ENCODE measurements around the gene CTDSPL.

Gene CTDSPL

GRCh38 chr3:37940242-37940908 is 78.7 kb downstream of the CTDSPL start:
- DNase-seq (ENCODE audit: extremely low read depth in 1 of 2, low read depth in 1 of 2), result no peak

DNA sequence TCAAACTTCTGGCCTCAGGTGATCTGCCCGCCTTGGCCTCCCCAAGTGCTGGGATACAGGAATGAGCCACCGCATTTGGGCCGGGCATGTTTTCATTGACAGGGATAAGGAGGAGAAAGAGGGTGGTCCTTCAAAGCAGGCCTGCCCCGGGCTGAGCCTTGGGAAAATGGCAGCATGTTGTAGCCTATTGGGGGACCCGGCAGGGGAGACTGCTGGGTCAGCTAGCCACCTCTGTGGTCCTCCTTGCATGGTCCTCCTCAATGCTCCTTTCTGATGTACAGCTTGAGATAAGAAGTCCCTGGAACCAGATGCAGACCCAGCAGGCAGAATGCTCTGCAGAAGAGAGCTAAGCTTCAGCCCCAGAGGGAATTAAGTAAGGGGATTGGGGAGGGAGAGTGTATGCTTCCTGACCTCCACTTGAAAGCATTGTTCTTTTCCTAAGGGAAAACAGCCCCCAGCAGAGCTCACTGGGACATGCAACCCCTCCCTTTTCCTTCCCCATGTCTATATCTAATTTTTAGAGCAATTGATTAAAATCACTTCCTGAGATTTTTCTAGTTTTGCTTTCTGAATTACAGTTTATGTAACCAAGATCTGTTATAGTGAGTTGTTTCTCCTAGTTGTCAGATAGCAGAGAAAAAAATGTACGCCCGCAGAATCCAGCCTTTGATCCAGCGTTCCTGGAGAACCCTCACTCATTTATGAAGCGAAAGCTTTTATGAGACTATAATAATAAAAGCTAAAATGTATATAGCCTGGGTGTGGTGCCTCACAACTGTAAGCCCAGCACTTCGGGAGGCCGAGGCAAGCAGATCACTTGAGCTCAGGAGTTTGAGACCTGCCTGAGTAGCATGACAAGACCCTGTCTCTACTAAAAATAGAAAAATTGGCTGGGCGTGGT is 80.2 kb downstream of the CTDSPL start:
- no peak for DNase-seq (ENCODE audit: extremely low read depth in 1 of 2, low read depth in 1 of 2)

DNA sequence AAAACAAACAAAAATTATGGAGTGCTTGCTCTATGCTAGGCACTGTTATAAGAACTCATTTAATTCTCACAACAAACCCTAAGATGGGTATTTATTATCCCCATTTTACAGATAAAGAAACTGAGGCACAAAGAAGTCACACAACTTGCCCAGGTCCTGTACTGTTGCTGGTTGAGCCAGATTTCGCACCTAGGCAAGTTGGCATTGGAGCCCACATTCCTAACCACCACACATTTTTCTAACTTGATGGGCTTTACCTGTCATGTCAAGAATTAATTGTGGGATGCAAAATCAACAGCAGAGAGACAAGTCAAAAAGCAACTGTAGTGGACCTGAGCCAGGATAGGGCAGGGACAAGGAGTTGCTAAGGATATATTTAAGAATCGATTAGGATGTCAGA is 81.0 kb downstream of the CTDSPL start:
- DNase-seq (ENCODE audit: extremely low read depth in 1 of 2, low read depth in 1 of 2), result no peak

DNA sequence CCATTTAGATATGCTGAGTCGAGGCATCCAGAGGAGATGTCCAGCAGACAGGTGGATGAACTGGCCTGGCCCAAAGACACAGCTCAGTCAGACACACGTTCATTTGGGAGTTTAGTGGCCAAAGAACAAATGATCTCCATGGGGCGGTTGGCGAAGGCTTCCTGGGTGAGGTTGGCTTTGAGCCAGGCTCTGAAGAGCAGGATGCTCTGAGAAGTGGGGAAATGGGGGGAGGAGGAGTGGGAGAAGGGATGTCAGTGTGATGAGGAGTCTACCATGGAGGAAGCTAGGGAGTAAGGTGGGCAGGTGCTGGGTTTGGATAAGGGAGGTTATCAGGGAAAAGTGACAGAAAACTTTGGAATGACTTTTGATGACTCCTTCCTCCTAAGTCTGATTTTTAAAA is 81.4 kb downstream of the CTDSPL start:
- DNase-seq (ENCODE audit: extremely low read depth in 1 of 2, low read depth in 1 of 2), result no peak

DNA sequence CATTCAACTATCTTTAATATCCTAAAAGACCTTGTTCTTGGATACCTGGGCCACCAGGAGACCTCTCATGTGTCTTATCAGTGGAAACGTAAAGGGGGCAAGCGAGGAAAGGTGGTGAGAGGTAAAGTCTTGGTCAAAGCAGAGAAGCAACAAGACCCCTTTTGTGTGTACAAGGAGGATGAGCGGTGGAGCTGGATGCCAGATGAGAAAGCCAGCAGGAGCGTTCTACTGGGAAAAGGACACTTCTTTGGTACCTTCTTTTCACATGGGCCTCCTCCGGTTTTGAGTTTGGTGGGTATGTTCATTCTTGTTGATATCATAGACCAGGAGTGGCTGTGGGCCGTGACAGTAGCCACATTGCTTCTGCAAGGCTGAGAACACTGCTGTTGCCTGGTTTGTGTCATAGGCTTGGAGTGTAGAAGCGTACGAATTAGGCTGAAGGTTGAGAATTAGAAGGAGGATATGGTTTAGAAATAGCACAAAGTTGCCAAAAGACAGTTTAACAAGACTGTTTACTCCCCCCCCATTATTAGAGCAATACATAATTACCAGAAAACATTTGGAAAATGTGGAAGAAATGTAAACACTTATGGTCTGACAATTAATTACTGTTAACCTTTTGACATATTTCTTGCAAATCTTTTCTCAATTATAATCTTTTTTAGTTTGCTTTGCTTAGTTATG is 82.1 kb downstream of the CTDSPL start:
- no peak for DNase-seq (ENCODE audit: extremely low read depth in 1 of 2, low read depth in 1 of 2)

DNA sequence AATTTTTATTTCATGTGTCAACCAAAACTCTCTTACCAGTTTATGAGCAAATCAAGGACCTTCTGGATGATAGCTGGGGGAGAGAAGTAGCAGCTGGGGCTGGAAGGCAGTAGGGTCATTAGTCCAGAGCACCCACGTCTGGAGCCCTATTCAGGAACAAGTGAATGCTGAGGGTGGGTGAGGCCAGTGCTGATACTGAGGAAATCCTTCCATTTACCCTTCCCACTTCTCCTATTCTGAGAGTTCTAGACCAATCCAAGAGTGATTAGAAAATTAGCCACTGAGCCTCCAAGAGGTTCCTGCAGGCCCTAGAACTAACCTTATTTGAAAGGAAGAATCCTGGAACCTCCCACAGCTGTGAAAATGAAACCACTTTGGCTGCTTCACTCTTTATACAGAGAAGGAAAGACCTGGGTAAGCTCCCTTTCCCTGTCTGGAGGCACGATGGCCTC is 82.7 kb downstream of the CTDSPL start:
- DNase-seq (ENCODE audit: extremely low read depth in 1 of 2, low read depth in 1 of 2), result no peak

GRCh38 chr3:37945156-37945806 is 83.6 kb downstream of the CTDSPL start:
- DNase-seq (ENCODE audit: extremely low read depth in 1 of 2, low read depth in 1 of 2), result no peak

DNA sequence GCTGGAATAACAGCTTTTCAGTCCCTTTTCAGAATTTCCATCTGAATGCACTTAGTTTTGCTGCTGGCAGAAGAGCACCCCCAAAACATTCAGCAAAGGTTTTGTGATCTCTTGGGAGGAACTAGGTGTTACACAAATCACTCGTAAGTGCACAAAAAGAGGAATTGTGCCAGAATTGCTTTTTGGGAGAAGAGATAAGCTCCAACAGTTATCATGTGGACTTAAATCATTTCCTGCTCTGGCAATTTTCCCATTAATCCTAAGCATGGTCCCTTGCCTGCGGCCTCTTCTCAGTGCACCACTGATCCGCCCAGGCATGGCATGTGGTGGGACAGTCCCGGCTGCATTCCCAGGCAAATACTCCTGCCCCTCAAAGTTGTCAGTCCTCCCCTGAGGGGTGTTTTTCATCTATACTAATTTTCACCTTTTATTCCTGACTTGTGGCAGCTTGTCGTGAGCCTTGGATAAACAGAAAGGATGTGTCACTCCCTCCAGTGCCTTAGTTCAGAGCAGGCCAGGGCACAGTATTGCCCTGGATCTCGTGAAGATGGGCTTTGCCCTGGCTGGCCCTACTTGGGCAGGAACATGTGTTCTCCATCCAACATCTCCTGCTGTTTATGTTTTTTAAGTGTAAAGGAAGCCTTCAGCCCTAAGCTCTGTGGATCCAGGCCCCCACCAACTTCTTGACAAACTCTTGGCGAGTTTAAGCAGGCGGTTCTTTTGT is 84.3 kb downstream of the CTDSPL start:
- no peak for DNase-seq (ENCODE audit: extremely low read depth in 1 of 2, low read depth in 1 of 2)

- DNase-seq (ENCODE audit: extremely low read depth in 1 of 2, low read depth in 1 of 2), result no peak
Measured at GRCh38 chr3:37946531-37946889, 84.8 kb downstream of the CTDSPL start.

DNA sequence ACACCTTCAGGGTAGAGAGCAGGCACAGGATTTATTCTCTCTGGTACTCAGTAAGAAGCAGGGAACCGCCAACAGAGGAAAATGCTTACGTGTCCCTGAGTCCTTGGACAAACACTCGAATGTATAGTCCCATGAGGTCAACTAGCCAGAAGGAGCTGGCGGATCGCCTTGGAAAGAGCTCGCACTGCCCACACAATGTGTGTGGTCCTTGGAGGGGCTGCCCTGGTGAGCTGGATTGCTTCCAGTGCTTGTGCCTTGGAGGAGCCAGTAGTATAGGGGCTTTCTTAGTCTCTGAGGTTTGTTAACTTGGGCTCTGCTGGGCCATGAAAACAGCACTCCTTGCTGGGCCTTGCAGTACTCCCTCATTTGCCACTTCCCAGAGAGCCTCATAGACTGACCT is 88.2 kb downstream of the CTDSPL start:
- no peak for DNase-seq (ENCODE audit: extremely low read depth in 1 of 2, low read depth in 1 of 2)

- DNase-seq (ENCODE audit: extremely low read depth in 1 of 2, low read depth in 1 of 2), result no peak
Measured at GRCh38 chr3:37952564-37952963, 90.9 kb downstream of the CTDSPL start.

- no peak for DNase-seq (ENCODE audit: extremely low read depth in 1 of 2, low read depth in 1 of 2)
Measured at GRCh38 chr3:37953226-37953625, 91.5 kb downstream of the CTDSPL start.

GRCh38 chr3:37953707-37954394 is 92.2 kb downstream of the CTDSPL start:
- no peak for DNase-seq (ENCODE audit: extremely low read depth in 1 of 2, low read depth in 1 of 2)

- no peak for DNase-seq (ENCODE audit: extremely low read depth in 1 of 2, low read depth in 1 of 2)
Measured at GRCh38 chr3:37954881-37955280, 93.2 kb downstream of the CTDSPL start.

DNA sequence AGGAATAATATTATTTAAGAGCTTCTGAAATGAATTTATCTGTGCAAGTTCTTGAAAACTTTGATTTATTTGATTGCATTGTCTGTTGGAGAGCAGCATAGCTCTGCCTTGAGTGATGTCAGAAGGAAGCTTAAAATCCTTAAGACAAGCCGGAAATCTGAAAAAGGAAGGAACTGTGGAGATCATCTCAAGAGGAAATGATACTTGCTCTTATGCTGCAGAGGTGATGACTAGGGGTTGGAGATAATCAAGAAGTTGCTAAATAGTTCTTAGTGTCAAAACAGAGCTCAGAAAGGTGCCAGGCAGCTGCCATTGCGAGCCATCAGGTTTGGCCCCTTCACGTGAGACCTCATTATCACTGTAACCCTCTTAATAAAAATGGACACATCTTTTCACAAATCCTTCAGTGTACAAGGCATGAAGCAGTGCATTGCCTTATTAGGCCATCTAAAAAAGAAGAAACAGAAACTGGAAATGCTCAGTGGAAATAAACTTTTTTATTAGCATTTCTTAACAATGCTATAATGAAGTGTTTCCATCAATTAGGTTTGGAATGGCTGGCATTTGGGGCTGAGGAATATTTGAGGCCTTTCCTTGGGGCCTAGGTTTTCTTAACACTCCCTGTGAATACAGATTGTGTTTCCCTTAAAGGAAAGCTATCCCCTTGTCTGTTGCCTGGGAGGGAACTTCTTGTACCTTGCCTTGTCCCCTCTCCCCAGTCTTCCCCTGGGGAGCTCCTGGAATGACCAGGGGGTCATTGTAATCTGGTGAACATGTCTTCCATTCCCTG is 94.4 kb downstream of the CTDSPL start:
- no peak for DNase-seq (ENCODE audit: extremely low read depth in 1 of 2, low read depth in 1 of 2)

- no peak for DNase-seq (ENCODE audit: extremely low read depth in 1 of 2, low read depth in 1 of 2)
Measured at GRCh38 chr3:37956723-37957538, 95.3 kb downstream of the CTDSPL start.

- DNase-seq (ENCODE audit: extremely low read depth in 1 of 2, low read depth in 1 of 2), result no peak
Measured at GRCh38 chr3:37957539-37957936, 95.9 kb downstream of the CTDSPL start.

Data from activated CD8-positive, alpha-beta memory T cell treated with anti-CD3 and anti-CD28 coated beads for 1 hour (primary cell).